ENCODE measurements around the gene DCP1A.
"Not testable (repeated sequence)": the region's sequence is repeated elsewhere in the genome, so short reads cannot be mapped to it uniquely, and the experiment has no call there.

The DCP1A gene

DNA sequence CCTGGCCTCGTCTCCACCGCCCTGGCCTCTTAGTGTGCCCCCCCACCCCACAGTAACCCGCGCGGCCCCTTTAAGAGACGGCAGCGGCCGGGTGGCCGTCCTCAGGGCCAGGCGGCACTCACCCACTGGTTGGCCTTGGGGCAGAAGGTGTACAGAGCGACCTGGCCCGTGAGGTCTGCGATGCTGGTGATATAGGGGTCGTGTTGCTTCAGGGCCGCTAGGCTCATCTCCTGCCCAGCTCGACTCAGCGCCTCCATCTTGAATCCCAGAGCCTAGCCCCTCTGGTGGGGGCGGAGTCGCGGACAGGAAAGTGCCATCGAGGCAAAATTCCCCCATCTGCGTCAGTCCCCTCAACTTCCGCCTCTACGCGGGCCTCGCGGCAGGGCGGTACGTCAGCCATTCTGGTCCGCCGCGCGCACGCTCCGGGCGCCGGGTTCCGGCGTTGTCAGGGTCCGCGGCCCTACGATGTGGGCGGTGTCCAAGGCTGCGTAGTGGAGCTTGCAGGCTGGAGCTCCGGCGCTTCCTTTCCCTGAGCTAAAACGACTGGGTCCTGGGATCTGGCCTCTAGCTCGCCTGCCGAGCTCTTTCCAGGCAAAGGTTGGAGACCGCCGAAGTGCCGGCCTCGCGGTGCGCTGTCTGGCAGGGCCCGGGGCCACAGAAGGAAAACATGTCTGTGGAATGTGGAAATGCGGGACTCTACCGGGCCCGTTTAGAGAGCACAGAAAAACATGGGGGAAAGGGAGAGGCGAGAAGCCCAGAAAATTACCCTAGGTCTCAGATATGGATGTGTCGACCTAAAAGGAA, at the start of gene DCP1A:
Gene DCP1A (minus strand): TSS at position 283 of the 804 bp plus-strand sequence. CDS start 26 bp downstream, at position 257.
- DNase-seq, result peak; percentile 94

GRCh38 chr3:53384465-53385423, 37.4 kb upstream of the DCP1A start:
- no peak for DNase-seq

DNA sequence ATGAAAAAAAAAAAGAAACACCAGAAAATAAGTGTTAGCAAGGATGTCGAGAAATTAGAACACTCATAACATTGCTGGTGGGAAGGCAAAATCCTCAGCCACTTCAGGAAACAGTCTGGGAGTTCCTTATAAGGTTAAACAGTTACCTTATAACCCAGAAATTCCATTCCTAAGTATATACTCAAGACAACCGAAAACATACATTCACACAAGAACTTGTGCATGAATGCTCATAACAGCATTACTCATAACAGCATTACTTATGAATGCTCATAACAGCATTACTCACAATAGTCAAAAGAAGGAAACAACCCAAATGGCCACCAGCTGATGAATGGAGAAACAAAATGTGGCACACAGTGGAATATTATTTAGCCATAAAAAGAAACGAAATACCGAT, 34.8 kb upstream of the DCP1A start:
- no peak for DNase-seq

DNA sequence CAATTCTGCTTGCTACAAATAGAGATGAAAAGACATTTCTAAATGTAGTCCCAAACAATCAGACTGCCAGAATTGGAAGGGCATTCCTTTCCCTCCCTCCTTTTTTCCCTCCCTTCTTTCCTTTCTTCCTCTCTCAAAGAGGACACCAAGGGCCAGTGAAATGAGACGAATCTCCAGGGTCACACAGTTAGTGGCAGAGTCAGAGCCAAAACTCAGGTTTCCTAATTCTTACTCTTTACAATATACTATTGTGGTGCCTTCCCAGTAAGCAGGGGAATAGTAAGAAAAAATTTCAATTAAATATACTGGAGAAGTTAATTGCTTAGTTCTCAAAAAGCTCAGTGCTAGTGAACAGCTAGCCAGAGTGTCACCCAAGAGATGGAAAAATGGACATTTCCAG, 33.0 kb upstream of the DCP1A start:
- DNase-seq, result no peak

DNA sequence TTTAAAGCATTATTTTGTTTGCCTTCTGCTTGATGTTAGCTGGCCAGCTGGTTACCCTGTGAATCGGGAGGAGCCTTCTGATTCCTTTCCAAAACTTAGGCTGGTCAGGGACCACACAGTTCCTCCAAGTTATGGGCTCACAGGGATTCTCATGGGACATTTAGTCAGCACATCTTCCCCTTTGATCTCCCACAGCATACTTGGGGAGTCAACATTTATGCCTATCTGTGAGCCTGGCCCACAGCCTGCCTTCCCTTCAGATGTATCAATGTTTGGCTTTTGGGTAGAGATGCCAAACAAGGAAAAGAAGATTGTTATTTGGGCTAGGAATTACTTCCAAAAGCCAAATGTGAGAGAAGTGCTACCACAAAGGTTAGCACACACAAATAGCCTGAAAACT, 32.6 kb upstream of the DCP1A start:
- no peak for DNase-seq

GRCh38 chr3:53377794-53378193, 30.5 kb upstream of the DCP1A start:
- DNase-seq, result peak; percentile 23

DNA sequence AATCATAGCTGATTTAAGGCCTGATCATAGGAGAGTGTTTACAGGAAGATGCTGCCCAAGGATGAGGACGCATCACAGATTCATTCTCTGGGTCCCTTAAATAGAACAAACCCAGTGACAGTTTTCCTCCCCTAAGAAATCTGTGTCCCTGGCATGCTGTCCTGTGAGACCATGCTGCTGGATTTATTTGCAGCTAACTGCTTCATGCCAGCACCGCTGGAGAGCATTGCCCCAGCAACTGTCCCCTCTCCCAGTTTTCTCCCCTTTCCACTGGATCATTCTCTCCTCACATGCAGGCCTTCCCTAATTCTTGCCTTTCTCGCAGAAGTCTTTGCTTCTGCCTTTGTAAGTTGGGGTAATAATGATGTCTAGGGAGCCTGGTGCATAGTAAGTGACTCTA, 29.3 kb upstream of the DCP1A start:
- no peak for DNase-seq

DNA sequence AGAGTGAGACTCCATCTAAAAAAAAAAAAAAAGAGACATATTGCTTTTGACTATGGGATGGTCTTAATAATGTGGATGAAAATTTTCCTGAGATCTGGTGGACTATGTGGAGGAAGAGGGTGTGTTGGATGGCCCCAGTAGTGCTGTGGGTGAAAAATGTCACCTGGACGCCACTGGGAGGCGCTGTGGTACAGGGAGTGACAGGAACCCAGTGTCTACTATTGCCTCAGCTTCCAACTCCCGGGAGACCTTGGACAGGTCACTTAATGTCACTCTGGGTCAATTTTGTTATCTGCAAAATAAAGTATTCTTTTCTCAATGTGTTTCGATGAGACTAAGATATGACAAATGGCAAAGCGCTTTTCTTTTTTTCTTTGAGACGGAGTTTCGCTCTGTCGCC, 27.7 kb upstream of the DCP1A start:
- peak; percentile 55 for DNase-seq

DNA sequence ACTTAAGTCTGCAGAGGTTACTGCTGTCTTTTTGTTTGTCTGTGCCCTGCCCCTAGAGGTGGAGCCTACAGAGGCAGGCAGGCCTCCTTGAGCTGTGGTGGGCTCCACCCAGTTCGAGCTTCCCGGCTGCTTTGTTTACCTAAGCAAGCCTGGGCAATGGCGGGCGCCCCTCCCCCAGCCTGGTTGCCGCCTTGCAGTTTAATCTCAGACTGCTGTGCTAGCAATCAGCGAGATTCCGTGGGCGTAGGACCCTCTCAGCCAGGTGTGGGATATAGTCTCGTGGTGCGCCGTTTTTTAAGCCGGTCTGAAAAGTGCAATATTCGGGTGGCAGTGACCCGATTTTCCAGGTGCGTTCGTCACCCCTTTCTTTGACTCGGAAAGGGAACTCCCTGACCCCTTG, 23.4 kb upstream of the DCP1A start:
- DNase-seq, result not testable (repeated sequence)

DNA sequence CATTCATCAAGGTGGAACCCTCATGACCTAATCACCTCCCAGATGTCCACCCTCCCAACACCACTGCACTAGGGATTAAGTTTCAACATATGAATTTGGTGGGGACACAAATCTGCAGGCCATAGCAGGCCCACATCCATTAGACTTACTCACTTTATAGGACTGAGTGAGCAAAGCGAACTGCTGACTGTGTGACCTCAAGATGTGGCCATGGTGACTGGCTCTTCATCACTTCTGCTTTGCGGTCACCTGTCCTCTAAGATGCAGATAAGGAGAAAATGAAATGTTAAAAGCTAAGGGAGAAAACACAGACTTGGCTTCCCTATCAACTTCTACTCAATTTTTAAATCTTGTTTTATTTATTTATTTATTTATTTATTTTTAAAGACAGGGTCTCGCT, 14.5 kb upstream of the DCP1A start:
- peak; percentile 23 for DNase-seq

DNA sequence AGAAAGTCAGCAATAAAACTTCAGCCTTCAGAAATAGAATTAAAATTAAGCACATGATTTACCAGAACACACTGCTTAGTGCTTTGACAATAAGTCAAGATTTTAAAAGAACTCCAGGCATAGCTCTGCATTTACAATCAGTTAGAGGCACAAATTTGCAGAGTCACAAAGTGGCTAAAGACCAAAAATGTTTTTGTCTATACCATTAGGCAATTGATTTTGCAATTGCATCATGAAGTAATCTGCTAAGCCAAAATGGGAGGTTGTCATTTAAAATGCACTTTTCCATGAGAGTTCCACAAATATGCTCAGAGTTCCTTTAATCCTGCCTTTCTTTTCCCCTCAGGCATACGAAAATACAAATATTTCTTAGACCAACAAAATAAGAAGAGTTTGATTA, 10.1 kb upstream of the DCP1A start:
- DNase-seq, result peak; percentile 45

- peak; percentile 65 for DNase-seq
Measured at GRCh38 chr3:53354945-53355498, 7.7 kb upstream of the DCP1A start.

GRCh38 chr3:53353202-53353601, 5.9 kb upstream of the DCP1A start:
- DNase-seq, result peak; percentile 6

DNA sequence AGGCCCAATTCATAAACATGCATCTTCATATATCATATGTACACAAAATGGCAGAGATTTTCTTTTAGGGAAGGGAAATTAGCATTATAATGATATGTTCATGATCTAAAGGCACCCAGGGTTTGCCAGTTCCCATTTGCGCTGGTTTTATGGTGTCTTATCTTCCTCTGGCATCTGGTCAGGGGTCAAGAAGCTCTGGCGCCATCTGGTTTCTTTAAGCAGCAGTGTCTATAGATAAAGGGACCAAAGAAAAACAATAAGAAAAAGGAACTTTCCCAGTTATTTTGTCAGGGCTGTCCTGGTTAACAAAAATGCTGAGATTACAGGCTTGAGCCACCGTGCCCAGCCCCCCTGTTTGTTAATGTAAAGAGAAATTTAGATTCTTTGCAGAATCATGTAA, 3.3 kb upstream of the DCP1A start:
- DNase-seq, result peak; percentile 88

GRCh38 chr3:53348118-53348517, 775 bp upstream of the DCP1A start:
- not testable (repeated sequence) for DNase-seq

DNA sequence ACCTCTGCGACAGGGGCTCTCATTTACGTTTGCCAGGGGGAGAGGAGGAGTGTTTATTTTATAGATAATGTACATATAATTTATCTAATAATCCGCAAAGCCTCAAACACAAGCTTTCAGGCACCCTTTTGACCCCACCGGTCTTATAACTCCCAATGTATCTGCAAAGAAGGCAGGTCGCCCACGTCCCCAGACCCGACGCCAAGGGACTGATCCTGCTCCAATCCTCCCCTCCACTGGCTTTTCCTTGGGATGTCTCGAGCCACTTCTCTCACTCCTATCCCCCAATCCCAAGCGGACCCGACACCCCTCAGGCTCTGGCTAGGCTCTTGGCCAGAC, 452 bp downstream of the DCP1A start:
- DNase-seq, result no peak

- DNase-seq, result no peak
Measured at GRCh38 chr3:53346514-53346913, 829 bp downstream of the DCP1A start.

DNA sequence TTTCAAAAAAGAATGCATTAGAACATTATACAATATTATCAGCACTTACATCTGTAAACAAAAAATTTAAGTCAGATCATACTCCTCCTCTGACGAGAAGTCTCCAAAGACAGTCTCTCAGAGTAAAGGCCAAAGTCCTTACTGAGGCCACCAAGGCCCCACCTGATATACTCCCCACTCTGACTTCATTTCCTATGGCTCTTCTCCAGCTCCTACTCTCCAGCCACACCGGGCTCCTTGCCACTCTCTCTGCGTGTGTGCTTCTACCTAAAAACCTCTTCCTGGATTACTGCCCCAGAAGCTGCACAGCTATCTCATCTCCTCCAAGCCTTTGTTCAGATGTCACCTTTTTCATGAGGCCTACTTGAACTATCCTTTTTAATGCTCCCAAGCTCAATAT, 5.0 kb downstream of the DCP1A start:
- no peak for DNase-seq

GRCh38 chr3:53337167-53337940, 10.0 kb downstream of the DCP1A start:
- DNase-seq, result no peak

GRCh38 chr3:53334742-53335141, 12.6 kb downstream of the DCP1A start:
- DNase-seq, result no peak

GRCh38 chr3:53331871-53332270, 15.5 kb downstream of the DCP1A start:
- no peak for DNase-seq

GRCh38 chr3:53329897-53330296, 17.4 kb downstream of the DCP1A start:
- DNase-seq, result no peak

DNA sequence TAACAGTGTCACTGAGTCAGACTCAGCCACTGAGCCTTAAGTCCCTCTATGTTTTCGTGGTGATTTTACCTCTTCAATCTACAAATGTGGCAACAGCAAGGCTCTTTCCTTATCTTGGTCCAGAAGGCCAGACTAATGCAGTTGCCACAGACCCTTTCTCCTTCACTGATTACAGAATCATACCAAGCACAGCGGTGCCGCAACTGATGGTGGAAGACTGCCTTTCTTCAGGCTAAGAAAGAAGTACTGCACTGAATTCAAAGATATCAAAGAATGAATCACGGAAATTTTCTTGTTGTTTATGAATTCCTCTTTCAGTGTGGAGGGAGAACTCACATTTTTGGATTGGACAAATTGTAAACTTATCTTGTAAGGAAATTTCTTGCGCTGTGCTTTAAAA, 18.6 kb downstream of the DCP1A start:
- DNase-seq, result no peak
